Ishikawa (cell line): Measurements from ENCODE around the gene CACNA1A.

Experiments
- CEBPB ChIP-seq: IDR thresholded peaks from 2 replicates; pipeline ENCODE4 v1.6.1; 2012
- EP300 ChIP-seq: IDR thresholded peaks from 2 replicates; pipeline ENCODE4 v1.6.1; 2012; ENCODE audit warnings: borderline replicate concordance
- MAX ChIP-seq: IDR thresholded peaks from 2 replicates; pipeline ENCODE4 v1.6.1; 2012
- REST ChIP-seq: IDR thresholded peaks from 2 replicates; pipeline ENCODE4 v1.6.1; 2012; ENCODE audit warnings: low read depth, mild to moderate bottlenecking
- TAF1 ChIP-seq: IDR thresholded peaks from 2 replicates; pipeline ENCODE4 v1.6.1; 2012; ENCODE audit warnings: low read depth, mild to moderate bottlenecking
- TEAD4 ChIP-seq: IDR thresholded peaks from 2 replicates; pipeline ENCODE4 v1.6.1; 2012
- USF1 ChIP-seq: IDR thresholded peaks from 2 replicates; pipeline ENCODE4 v1.6.1; 2012
- YY1 ChIP-seq: IDR thresholded peaks from 2 replicates; pipeline ENCODE4 v1.6.1; 2012; ENCODE audit warnings: low read depth
- ZBTB7A ChIP-seq: IDR thresholded peaks from 2 replicates; pipeline ENCODE4 v1.6.1; 2012; ENCODE audit warnings: low read depth

- TF ChIP-seq ZBTB7A (no peak), YY1 (no peak), TEAD4 (no peak), TAF1 (no peak), USF1 (no peak), REST (no peak), MAX (no peak), CEBPB (no peak), EP300 (no peak)
These were observed 345.7 kb downstream of the CACNA1A start for GRCh38 chr19:13160557-13160956.
